B cell (primary cell): Measurements from ENCODE around the gene WDR38. TPM values are rescaled to one million over a fixed set of nuclear protein-coding genes. Genes with fewer than 3 reads are reported as not detected.

Experiments
- ATAC-seq: fragments of 200-7000 bp; cut with Tn5 transposase; one replicate; pipeline ENCODE4 v1.10.0; 2021; ENCODE audit warnings: low read depth, mild to moderate bottlenecking, moderate number of reproducible peaks, moderate library complexity
- CTCF ChIA-PET: fragments of 350-600 bp; sonication (Branson Sonifier 250); formaldehyde crosslinking; loops from one replicate; lab custom pipeline; 2021; ENCODE audit warnings: antibody characterized with exemption, inconsistent platforms; lab: Charles Lee
- POLR2A ChIA-PET: fragments of 350-600 bp; sonication (Branson Sonifier 250); formaldehyde crosslinking; loops from one replicate; lab custom pipeline; 2021; ENCODE audit warnings: antibody characterized with exemption; lab: Charles Lee
- DNase-seq: peaks from one replicate; pipeline ENCODE4 v3.0.0; 2013
- H2AFZ ChIP-seq: 2 replicates; pipeline ENCODE4 v1.6.1; 2012; ENCODE audit warnings: mild to moderate bottlenecking, low read depth, low read length; ENCODE audit not compliant: insufficient read depth, poor library complexity, severe bottlenecking
- H3K27ac ChIP-seq, 2 donors: 1 replicate in 1 of 2; 2 replicates in 1 of 2; pipeline ENCODE4 v1.5.1; 2012 to 2013; ENCODE audit warnings: low read length in 2 of 2, mild to moderate bottlenecking in 2 of 2, moderate library complexity in 1 of 2
- H3K27me3 ChIP-seq, 4 experiments: fragments of 200-600 bp in 1 of 4; sonication (generic) in 1 of 4; replicated peaks in 1 of 4; 1 replicate in 2 of 4; 2 replicates in 2 of 4; pipeline versions ENCODE4 v1.6.1 to v1.7.0; 2013 to 2016; ENCODE audit warnings: low read length in 3 of 4, mild to moderate bottlenecking in 2 of 4, mixed read lengths in 1 of 4, moderate library complexity in 1 of 4; ENCODE audit not compliant: insufficient read depth in 4 of 4, control insufficient read depth in 3 of 4; ENCODE audit errors: control extremely low read depth in 1 of 4
- H3K36me3 ChIP-seq, 2 experiments: replicated peaks in 1 of 2; 1 replicate in 1 of 2; 2 replicates in 1 of 2; pipeline versions ENCODE4 v1.6.1 to v1.7.1; 2013; ENCODE audit warnings: low read length in 1 of 2; ENCODE audit not compliant: insufficient read depth in 2 of 2, control insufficient read depth in 1 of 2; ENCODE audit errors: control extremely low read depth in 1 of 2, extremely low read depth in 1 of 2
- H3K4me1 ChIP-seq, 2 donors: fragments of 200-600 bp in 1 of 2; sonication (generic) in 1 of 2; 1 replicate in 1 of 2; 2 replicates in 1 of 2; pipeline versions ENCODE4 v1.5.1 to v1.6.1; 2013 to 2017; ENCODE audit warnings: low read length in 2 of 2; ENCODE audit not compliant: control insufficient read depth in 2 of 2, insufficient read depth in 2 of 2
- H3K4me2 ChIP-seq: replicated peaks from 2 replicates; pipeline ENCODE3; 2012; ENCODE audit warnings: mild to moderate bottlenecking, low read depth, low read length; ENCODE audit not compliant: poor library complexity, severe bottlenecking
- H3K4me3 ChIP-seq, 5 experiments: fragments of 200-600 bp in 1 of 5; sonication (generic) in 1 of 5; 1 replicate in 3 of 5; 2 replicates in 2 of 5; pipeline versions ENCODE4 v1.5.1 to v1.7.0; 2011 to 2016; ENCODE audit warnings: low read length in 4 of 5, mild to moderate bottlenecking in 4 of 5, low read depth in 2 of 5, control low read depth in 1 of 5, moderate library complexity in 1 of 5; ENCODE audit not compliant: insufficient read depth in 1 of 5; ENCODE audit errors: control extremely low read depth in 1 of 5, extremely low read depth in 1 of 5
- H3K79me2 ChIP-seq: fragments of 200-600 bp; sonication (generic); one replicate; pipeline ENCODE4 v1.6.0; 2016; ENCODE audit warnings: low read length; ENCODE audit not compliant: control insufficient read depth, insufficient read depth
- H3K9ac ChIP-seq: fragments of 200-600 bp; sonication (generic); 2 replicates; pipeline ENCODE4 v1.6.1; 2017; ENCODE audit warnings: mild to moderate bottlenecking, low read length, moderate library complexity
- H3K9me3 ChIP-seq, 3 donors: one replicate each; pipeline versions ENCODE4 v1.6.1 to v1.7.1; 2013; ENCODE audit warnings: low read length in 2 of 3; ENCODE audit not compliant: control insufficient read depth in 2 of 3, insufficient read depth in 1 of 3; ENCODE audit errors: control extremely low read depth in 1 of 3
- H4K20me1 ChIP-seq: 2 replicates; pipeline ENCODE4 v1.6.0; 2012; ENCODE audit warnings: mild to moderate bottlenecking, low read length; ENCODE audit not compliant: insufficient read depth, control insufficient read depth, poor library complexity, severe bottlenecking
- H3K27ac Mint-ChIP-seq: one replicate; pipeline ENCODE4 v1.8.0; 2021; ENCODE audit warnings: mixed read lengths
- H3K27me3 Mint-ChIP-seq: one replicate; pipeline ENCODE4 v1.8.0; 2021; ENCODE audit warnings: mixed read lengths
- H3K4me1 Mint-ChIP-seq: one replicate; pipeline ENCODE4 v1.8.0; 2021; ENCODE audit warnings: mixed read lengths
- H3K4me3 Mint-ChIP-seq: one replicate; pipeline ENCODE4 v1.8.0; 2021; ENCODE audit warnings: mixed read lengths
- H3K9me3 Mint-ChIP-seq: one replicate; pipeline ENCODE4 v1.8.0; 2022; ENCODE audit warnings: mixed read lengths; ENCODE audit not compliant: insufficient read depth
- CTCF ChIP-seq: fragments of 200-600 bp; IDR thresholded peaks from one replicate; pipeline ENCODE4 v1.8.0; 2022; ENCODE audit warnings: antibody characterized with exemption, mild to moderate bottlenecking
- EZH2 ChIP-seq: IDR thresholded peaks from 2 replicates; pipeline ENCODE4 v1.6.1; 2012; ENCODE audit warnings: borderline replicate concordance, low read depth, mild to moderate bottlenecking, moderate library complexity, low read length; ENCODE audit not compliant: insufficient read depth, poor library complexity, severe bottlenecking
- WGBS: methylation state at CpG from one replicate; pipeline ENCODE4 v1.1.5; 2013; ENCODE audit warnings: missing lambda C conversion rate; ENCODE audit not compliant: insufficient coverage; 5-methylcytosine and 5-hydroxymethylcytosine counted together
- intact Hi-C: fragments of 100-400 bp; cut with micrococcal nuclease; formaldehyde crosslinking; loops from one replicate; pipeline ENCODE4 v1.10.0; 2022
- polyA plus RNA-seq: library from polyadenylated mRNA; depleted of rRNA; stranded (reverse); fragments of >200 nt; gene quantifications from 2 replicates; pipeline ENCODE4 v1.2.3, GENCODE V29; 2012
- total RNA-seq, 2 donors: library from RNA; stranded (reverse); fragments of 120-200 nt in 1 of 2; gene quantifications; 1 replicate in 1 of 2; 2 replicates in 1 of 2; pipeline versions ENCODE4 v1.2.3 to v1.2.4, GENCODE V29; 2013 to 2022

WDR38 gene
- total and polyA plus RNA-seq, 2 donors (not counting 1 experiment from before 2014, with no cell fraction given) = not detected

- POLR2A ChIA-PET = no interaction called here
- no peak overlapping the region for H3K4me3 ChIP-seq
- H3K27me3 Mint-ChIP-seq = peaks cover 11% of the 10 kb centered on the region
- H3K4me3 Mint-ChIP-seq = no peak overlapping the region
- H3K27me3 ChIP-seq = peaks cover 0 to 6% (median 2%) of the 10 kb centered on the region in 4 experiments
- ATAC-seq = no peak
- no peak overlapping the region for H3K4me2 ChIP-seq
- 68% methylated on average over 4 of the region's 4 CpGs for WGBS
- no peaks in the 10 kb centered on the region for H3K4me1 Mint-ChIP-seq
- no peaks in the 10 kb centered on the region for H4K20me1 ChIP-seq
- H2AFZ ChIP-seq = no peak overlapping the region
- H3K4me1 ChIP-seq = no peaks in the 10 kb centered on the region
- no peaks in the 10 kb centered on the region for H3K9me3 Mint-ChIP-seq
- no peak for DNase-seq
- CTCF ChIA-PET = interaction anchor here (2.1 kb wide), 1 partner anchor 9 kb away, joined by 8 read pairs; no protein-coding TSS in a partner anchor
- no peak overlapping the region for H3K9ac ChIP-seq
- no peaks in the 10 kb centered on the region for H3K36me3 ChIP-seq
- H3K27ac Mint-ChIP-seq = no peak overlapping the region
- no peaks in the 10 kb centered on the region for H3K79me2 ChIP-seq
- TF ChIP-seq CTCF (no peak), EZH2 (no peak)
- intact Hi-C loops = no loop called here
- no peaks in the 10 kb centered on the region for H3K9me3 ChIP-seq
- no peak overlapping the region for H3K27ac ChIP-seq
Observed at GRCh38 chr9:124830593-124830992, 22.7 kb upstream of the WDR38 start.

- no peaks in the 10 kb centered on the region for H4K20me1 ChIP-seq
- Mint-ChIP-seq H3K9me3 (no peaks in the 10 kb centered on the region), H3K4me1 (no peaks in the 10 kb centered on the region), H3K27me3 (peaks cover 14% of the 10 kb centered on the region), H3K4me3 (no peak overlapping the region), H3K27ac (no peak overlapping the region)
- WGBS = 60% methylated on average over 6 of the region's 9 CpGs
- no peak overlapping the region for H3K9ac ChIP-seq
- no peaks in the 10 kb centered on the region for H3K79me2 ChIP-seq
- intact Hi-C loops = no loop called here
- POLR2A ChIA-PET = no interaction called here
- H2AFZ ChIP-seq = no peak overlapping the region
- H3K27ac ChIP-seq = no peak overlapping the region
- DNase-seq (no peak), ATAC-seq (no peak)
- no peaks in the 10 kb centered on the region for H3K4me1 ChIP-seq
- H3K9me3 ChIP-seq = no peaks in the 10 kb centered on the region
- H3K27me3 ChIP-seq = peaks cover 0 to 6% (median 2%) of the 10 kb centered on the region in 4 experiments
- CTCF ChIA-PET = interaction anchor here (1.1 kb wide), 1 partner anchor 21 kb away, joined by 3 read pairs; the partner anchor contains the start of gene WDR38
- H3K36me3 ChIP-seq = no peaks in the 10 kb centered on the region
- H3K4me2 ChIP-seq = no peak overlapping the region
- TF ChIP-seq CTCF = no peak
- no peak overlapping the region for H3K4me3 ChIP-seq
Observed at GRCh38 chr9:124831642-124832364, 21.5 kb upstream of the WDR38 start.
